NB4 (cell line): ENCODE measurements around the gene SLC22A9.
"Not testable (repeated sequence)": the region's sequence is repeated elsewhere in the genome, so short reads cannot be mapped to it uniquely, and the experiment has no call there.

ENCODE experiments used
- POLR2A ChIP-seq: IDR thresholded peaks from 2 replicates; pipeline ENCODE4 v1.6.1; 2011; ENCODE audit warnings: mild to moderate bottlenecking; ENCODE audit not compliant: insufficient read length; ENCODE audit errors: extremely low read depth
- TF ChIP-seq, protein P1 (sequence below): IDR thresholded peaks from one replicate; pipeline ENCODE4 v1.5.1; 2012; ENCODE audit warnings: low read depth, low read length
- TF ChIP-seq, protein P2 (sequence below): IDR thresholded peaks from 2 replicates; pipeline ENCODE4 v1.6.1; 2011; ENCODE audit warnings: low read depth, low read length

DNA sequence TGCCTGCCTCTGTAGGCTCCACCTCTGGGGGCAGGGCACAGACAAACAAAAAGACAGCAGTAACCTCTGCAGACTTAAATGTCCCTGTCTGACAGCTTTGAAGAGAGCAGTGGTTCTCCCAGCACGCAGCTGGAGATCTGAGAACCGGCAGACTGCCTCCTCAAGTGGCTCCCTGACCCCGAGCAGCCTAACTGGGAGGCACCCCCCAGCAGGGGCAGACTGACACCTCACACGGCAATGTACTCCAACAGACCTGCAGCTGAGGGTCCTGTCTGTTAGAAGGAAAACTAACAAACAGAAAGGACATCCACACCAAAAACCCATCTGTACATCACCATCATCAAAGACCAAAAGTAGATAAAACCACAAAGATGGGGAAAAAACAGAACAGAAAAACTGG lies 66.2 kb downstream of the SLC22A9 start:
- TF ChIP-seq, protein P1, sequence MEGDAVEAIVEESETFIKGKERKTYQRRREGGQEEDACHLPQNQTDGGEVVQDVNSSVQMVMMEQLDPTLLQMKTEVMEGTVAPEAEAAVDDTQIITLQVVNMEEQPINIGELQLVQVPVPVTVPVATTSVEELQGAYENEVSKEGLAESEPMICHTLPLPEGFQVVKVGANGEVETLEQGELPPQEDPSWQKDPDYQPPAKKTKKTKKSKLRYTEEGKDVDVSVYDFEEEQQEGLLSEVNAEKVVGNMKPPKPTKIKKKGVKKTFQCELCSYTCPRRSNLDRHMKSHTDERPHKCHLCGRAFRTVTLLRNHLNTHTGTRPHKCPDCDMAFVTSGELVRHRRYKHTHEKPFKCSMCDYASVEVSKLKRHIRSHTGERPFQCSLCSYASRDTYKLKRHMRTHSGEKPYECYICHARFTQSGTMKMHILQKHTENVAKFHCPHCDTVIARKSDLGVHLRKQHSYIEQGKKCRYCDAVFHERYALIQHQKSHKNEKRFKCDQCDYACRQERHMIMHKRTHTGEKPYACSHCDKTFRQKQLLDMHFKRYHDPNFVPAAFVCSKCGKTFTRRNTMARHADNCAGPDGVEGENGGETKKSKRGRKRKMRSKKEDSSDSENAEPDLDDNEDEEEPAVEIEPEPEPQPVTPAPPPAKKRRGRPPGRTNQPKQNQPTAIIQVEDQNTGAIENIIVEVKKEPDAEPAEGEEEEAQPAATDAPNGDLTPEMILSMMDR, result not testable (repeated sequence)
- TF ChIP-seq POLR2A, result not testable (repeated sequence)
- TF ChIP-seq, protein P2, sequence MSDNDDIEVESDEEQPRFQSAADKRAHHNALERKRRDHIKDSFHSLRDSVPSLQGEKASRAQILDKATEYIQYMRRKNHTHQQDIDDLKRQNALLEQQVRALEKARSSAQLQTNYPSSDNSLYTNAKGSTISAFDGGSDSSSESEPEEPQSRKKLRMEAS, result not testable (repeated sequence)
